Neural cell (in vitro differentiated cells): Measurements from ENCODE around the gene MEGF9. TPM values are rescaled to one million over a fixed set of nuclear protein-coding genes. Genes with fewer than 3 reads are reported as not detected.

Source experiments
- H2AFZ ChIP-seq: fragments of 200-600, 300-800 bp; sonication (generic), shearing (Covaris generic); 2 replicates; pipeline ENCODE4 v1.6.0; 2014; ENCODE audit warnings: low read depth, mild to moderate bottlenecking, antibody characterized with exemption, low read length, moderate library complexity
- H3F3A ChIP-seq: fragments of 200-600 bp; shearing (Covaris generic); 2 replicates; pipeline ENCODE4 v1.6.1; 2016; ENCODE audit warnings: mild to moderate bottlenecking, moderate library complexity, mixed read lengths, antibody characterized with exemption, low read length; ENCODE audit not compliant: insufficient read depth, poor library complexity, severe bottlenecking
- H3K27ac ChIP-seq: fragments of 200-600, 300-800 bp; sonication (generic), shearing (Covaris generic); 2 replicates; pipeline ENCODE4 v1.5.1; 2014; ENCODE audit warnings: mild to moderate bottlenecking, low read length, moderate library complexity
- H3K27me3 ChIP-seq: fragments of 300-800, 200-600 bp; sonication (generic), shearing (Covaris generic); 2 replicates; pipeline ENCODE4 v1.6.0; 2014; ENCODE audit warnings: mild to moderate bottlenecking, low read depth, low read length, moderate library complexity; ENCODE audit not compliant: insufficient read depth
- H3K36me3 ChIP-seq: fragments of 300-800, 200-600 bp; sonication (generic), shearing (Covaris generic); 2 replicates; pipeline ENCODE4 v1.5.1; 2014; ENCODE audit warnings: mild to moderate bottlenecking, antibody characterized with exemption, low read length, moderate library complexity; ENCODE audit not compliant: insufficient read depth
- H3K4me2 ChIP-seq: fragments of 300-800, 200-600 bp; sonication (generic), shearing (Covaris generic); 2 replicates; pipeline ENCODE4 v1.6.0; 2014; ENCODE audit warnings: mild to moderate bottlenecking, low read length
- H3K4me3 ChIP-seq: fragments of 300-800, 200-600 bp; sonication (generic), shearing (Covaris generic); 2 replicates; pipeline ENCODE4 v1.5.1; 2014; ENCODE audit warnings: mild to moderate bottlenecking, low read length, moderate library complexity
- H3K79me2 ChIP-seq: fragments of 200-600 bp; shearing (Covaris generic); replicated peaks from 2 replicates; pipeline ENCODE4 v1.6.0; 2014; ENCODE audit warnings: mild to moderate bottlenecking, low read length, moderate library complexity; ENCODE audit not compliant: insufficient read depth
- H3K9ac ChIP-seq: fragments of 300-800, 200-600 bp; sonication (generic), shearing (Covaris generic); 2 replicates; pipeline ENCODE4 v1.6.1; 2016; ENCODE audit warnings: mild to moderate bottlenecking, low read length, mixed read lengths
- H3K9me2 ChIP-seq: fragments of 200-600 bp; shearing (Covaris generic); 2 replicates; pipeline ENCODE4 v1.6.1; 2016; ENCODE audit warnings: mild to moderate bottlenecking, low read length, mixed read lengths; ENCODE audit not compliant: insufficient read depth
- H3K9me3 ChIP-seq: fragments of 200-600, 300-800 bp; sonication (generic), shearing (Covaris generic); 2 replicates; pipeline ENCODE4 v1.6.1; 2016; ENCODE audit warnings: mild to moderate bottlenecking, mixed run types, low read length, moderate library complexity, mixed read lengths
- H4K20me1 ChIP-seq: fragments of 200-600 bp; shearing (Covaris generic); 2 replicates; pipeline ENCODE4 v1.6.1; 2016; ENCODE audit warnings: mild to moderate bottlenecking, mixed run types; ENCODE audit not compliant: insufficient read depth
- CTCF ChIP-seq: fragments of 450-650 bp; IDR thresholded peaks from 2 replicates; pipeline ENCODE4 v1.5.1; 2014; ENCODE audit warnings: antibody characterized with exemption, mild to moderate bottlenecking, moderate library complexity; ENCODE audit not compliant: poor library complexity, severe bottlenecking
- EP300 ChIP-seq: fragments of 450-650 bp; conservative IDR thresholded peaks from 2 replicates; pipeline ENCODE4 v1.6.1; 2014; ENCODE audit warnings: antibody characterized with exemption, mild to moderate bottlenecking, moderate library complexity; ENCODE audit not compliant: poor library complexity, severe bottlenecking
- EZH2 ChIP-seq: fragments of 200-600, 300-800 bp; shearing (Covaris generic), sonication (generic); IDR thresholded peaks from 2 replicates; pipeline ENCODE4 v1.6.1; 2014; ENCODE audit warnings: antibody characterized with exemption, low read length, borderline replicate concordance, mild to moderate bottlenecking; ENCODE audit not compliant: insufficient read depth, poor library complexity, severe bottlenecking
- MXI1 ChIP-seq: fragments of 450-650 bp; conservative IDR thresholded peaks from 2 replicates; pipeline ENCODE4 v1.6.1; 2014; ENCODE audit warnings: antibody characterized with exemption, mild to moderate bottlenecking; ENCODE audit not compliant: poor library complexity, severe bottlenecking
- POLR2AphosphoS5 ChIP-seq: IDR thresholded peaks from 2 replicates; pipeline ENCODE4 v1.6.1; 2012
- RAD21 ChIP-seq: fragments of 450-650 bp; conservative IDR thresholded peaks from 2 replicates; pipeline ENCODE4 v1.6.1; 2014; ENCODE audit warnings: antibody characterized with exemption, mild to moderate bottlenecking, moderate library complexity
- REST ChIP-seq: IDR thresholded peaks from 2 replicates; pipeline ENCODE4 v1.6.1; 2012; ENCODE audit warnings: borderline replicate concordance
- SMC3 ChIP-seq: fragments of 450-650 bp; conservative IDR thresholded peaks from 2 replicates; pipeline ENCODE4 v1.6.1; 2014; ENCODE audit warnings: antibody characterized with exemption, mild to moderate bottlenecking, moderate library complexity; ENCODE audit not compliant: poor library complexity
- TAF1 ChIP-seq: IDR thresholded peaks from 2 replicates; pipeline ENCODE4 v1.6.1; 2012; ENCODE audit warnings: low read depth
- polyA plus RNA-seq: library from polyadenylated mRNA; depleted of rRNA; stranded (reverse); fragments of >200 nt; gene quantifications from 2 replicates; pipeline ENCODE4 v1.2.3, GENCODE V29; 2014

The MEGF9 gene
- polyA plus RNA-seq, 1 donor from 2014 or later: 35.0 TPM

GRCh38 chr9:120708526-120709224 is 5.6 kb downstream of the MEGF9 start:
- Histone ChIP-seq H3K9ac (no peak overlapping the region), H3K36me3 (no peaks in the 10 kb centered on the region), H3K27me3 (no peaks in the 10 kb centered on the region), H3K27ac (no peak overlapping the region), H3K9me3 (no peaks in the 10 kb centered on the region), H3K79me2 (peaks cover 84% of the 10 kb centered on the region), H2AFZ (no peak overlapping the region), H4K20me1 (peaks cover 23% of the 10 kb centered on the region), H3K9me2 (no peaks in the 10 kb centered on the region), H3K4me2 (no peak overlapping the region), H3F3A (no peaks in the 10 kb centered on the region), H3K4me3 (peak overlapping the region; percentile 32)
- TF ChIP-seq POLR2AphosphoS5: no peak
- no peak for TF ChIP-seq TAF1
- no peak for TF ChIP-seq SMC3
- TF ChIP-seq REST: no peak
- no peak for TF ChIP-seq EP300
- no peak for TF ChIP-seq CTCF
- no peak for TF ChIP-seq EZH2
- TF ChIP-seq MXI1: no peak
- no peak for TF ChIP-seq RAD21

- Histone ChIP-seq H3K27ac (no peak overlapping the region), H3K4me2 (no peak overlapping the region), H3K36me3 (no peaks in the 10 kb centered on the region), H3K4me3 (no peak overlapping the region), H3K27me3 (no peaks in the 10 kb centered on the region), H4K20me1 (peaks cover 17% of the 10 kb centered on the region), H3K9me3 (no peaks in the 10 kb centered on the region), H3K79me2 (peaks cover 72% of the 10 kb centered on the region), H3K9ac (no peak overlapping the region), H3F3A (no peaks in the 10 kb centered on the region), H3K9me2 (no peaks in the 10 kb centered on the region), H2AFZ (no peak overlapping the region)
- no peak for TF ChIP-seq POLR2AphosphoS5
- TF ChIP-seq EZH2: no peak
These were observed 7.1 kb downstream of the MEGF9 start for GRCh38 chr9:120707170-120707569.
